NT2/D1 (cell line): Measurements from ENCODE around the gene HEBP1.

Experiments
- SUZ12 ChIP-seq: IDR thresholded peaks from 2 replicates; pipeline ENCODE4 v1.6.1; 2011; ENCODE audit not compliant: insufficient read length, insufficient read depth; ENCODE audit errors: extremely low read depth
- ZNF274 ChIP-seq: IDR thresholded peaks from 2 replicates; pipeline ENCODE4 v1.6.1; 2011; ENCODE audit warnings: mild to moderate bottlenecking, low read depth, low read length

- no peak for TF ChIP-seq ZNF274
- TF ChIP-seq SUZ12: no peak
Observed at GRCh38 chr12:13027508-13027907, 27.4 kb upstream of the HEBP1 start.
